HG03521 (cell line): ENCODE data around the gene CDC6.
A peak's percentile ranks its signal among the peaks of the same experiment; 100 is the strongest.

ENCODE experiments used
- ATAC-seq: cut with Tn5 transposase; IDR thresholded peaks from one replicate; pipeline ENCODE4 v1.9.1; 2021; ENCODE audit warnings: mild to moderate bottlenecking, moderate library complexity; ENCODE audit not compliant: unreplicated experiment

Gene CDC6

GRCh38 chr17:40322358-40323315 lies 35.0 kb downstream of the CDC6 start:
- peak; percentile 35 for ATAC-seq

- ATAC-seq, result no peak
These were observed 36.0 kb downstream of the CDC6 start for GRCh38 chr17:40323391-40324381.

GRCh38 chr17:40325156-40326013 lies 37.7 kb downstream of the CDC6 start:
- ATAC-seq, result no peak

- no peak for ATAC-seq
These were observed 38.5 kb downstream of the CDC6 start for GRCh38 chr17:40326014-40326831.

- no peak for ATAC-seq
These were observed 39.1 kb downstream of the CDC6 start for GRCh38 chr17:40326832-40327199.

- no peak for ATAC-seq
These were observed 39.6 kb downstream of the CDC6 start for GRCh38 chr17:40327244-40327729.

- no peak for ATAC-seq
These were observed 40.2 kb downstream of the CDC6 start for GRCh38 chr17:40327735-40328385.

GRCh38 chr17:40328386-40328766 lies 40.7 kb downstream of the CDC6 start:
- no peak for ATAC-seq

GRCh38 chr17:40329839-40330794 lies 42.4 kb downstream of the CDC6 start:
- no peak for ATAC-seq

GRCh38 chr17:40330850-40331470 lies 43.3 kb downstream of the CDC6 start:
- no peak for ATAC-seq

- no peak for ATAC-seq
These were observed 44.3 kb downstream of the CDC6 start for GRCh38 chr17:40331743-40332641.

- no peak for ATAC-seq
These were observed 46.2 kb downstream of the CDC6 start for GRCh38 chr17:40333781-40334448.

GRCh38 chr17:40335620-40336019 lies 47.9 kb downstream of the CDC6 start:
- ATAC-seq, result no peak

- ATAC-seq, result no peak
These were observed 49.7 kb downstream of the CDC6 start for GRCh38 chr17:40337351-40337750.

- no peak for ATAC-seq
These were observed 50.4 kb downstream of the CDC6 start for GRCh38 chr17:40338058-40338457.
